Stomach (tissue), 4 donors: ENCODE data around the gene TMC2.
"Not testable (repeated sequence)": the region's sequence is repeated elsewhere in the genome, so short reads cannot be mapped to it uniquely, and the experiment has no call there.

Experiments
- EP300 ChIP-seq: sonication (generic); formaldehyde crosslinking; IDR thresholded peaks from one replicate; pipeline ENCODE4 v1.6.1; 2017; ENCODE audit warnings: antibody characterized with exemption
- POLR2A ChIP-seq, 4 donors: fragments of 450-650 bp; IDR thresholded peaks; one replicate each; pipeline ENCODE4 v1.6.1; 2016; ENCODE audit warnings: antibody characterized with exemption in 4 of 4, control low read depth in 2 of 4, mild to moderate bottlenecking in 1 of 4, moderate library complexity in 1 of 4
- POLR2AphosphoS5 ChIP-seq, 3 donors: sonication (generic); formaldehyde crosslinking; IDR thresholded peaks; one replicate each; pipeline ENCODE4 v1.6.1; 2016; ENCODE audit warnings: antibody characterized with exemption in 3 of 3
- TF ChIP-seq, protein P1 (sequence below), 7 experiments: fragments of 450-650 bp in 4 of 7; fragments of 200-600 bp in 3 of 7; sonication (generic) in 3 of 7; IDR thresholded peaks; one replicate each; pipeline ENCODE4 v1.5.1; 2016 to 2019; ENCODE audit warnings: antibody characterized with exemption in 7 of 7, control low read depth in 2 of 7, mild to moderate bottlenecking in 1 of 7

DNA sequence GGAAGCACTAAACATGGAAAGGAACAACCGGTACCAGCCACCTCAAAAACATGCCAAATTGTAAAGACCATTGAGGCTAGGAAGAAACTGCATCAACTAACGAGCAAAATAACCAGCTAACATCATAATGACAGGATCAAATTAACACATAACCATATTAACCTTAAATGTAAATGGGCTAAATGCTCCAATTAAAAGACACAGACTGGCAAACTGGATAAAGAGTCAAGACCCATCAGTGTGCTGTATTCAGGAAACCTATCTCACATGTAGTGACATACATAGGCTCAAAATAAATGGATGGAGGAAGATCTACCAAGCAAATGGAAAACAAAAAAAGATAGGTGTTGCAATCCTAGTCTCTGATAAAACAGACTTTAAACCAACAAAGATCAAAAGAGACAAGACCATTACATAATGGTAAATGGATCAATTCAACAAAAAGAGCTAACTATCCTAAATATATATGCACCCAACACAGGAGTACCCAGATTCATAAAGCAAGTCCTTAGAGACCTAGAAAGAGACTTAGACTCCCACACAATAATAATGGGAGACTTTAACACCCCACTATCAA is 33.5 kb upstream of the TMC2 start:
- TF ChIP-seq, protein P1, sequence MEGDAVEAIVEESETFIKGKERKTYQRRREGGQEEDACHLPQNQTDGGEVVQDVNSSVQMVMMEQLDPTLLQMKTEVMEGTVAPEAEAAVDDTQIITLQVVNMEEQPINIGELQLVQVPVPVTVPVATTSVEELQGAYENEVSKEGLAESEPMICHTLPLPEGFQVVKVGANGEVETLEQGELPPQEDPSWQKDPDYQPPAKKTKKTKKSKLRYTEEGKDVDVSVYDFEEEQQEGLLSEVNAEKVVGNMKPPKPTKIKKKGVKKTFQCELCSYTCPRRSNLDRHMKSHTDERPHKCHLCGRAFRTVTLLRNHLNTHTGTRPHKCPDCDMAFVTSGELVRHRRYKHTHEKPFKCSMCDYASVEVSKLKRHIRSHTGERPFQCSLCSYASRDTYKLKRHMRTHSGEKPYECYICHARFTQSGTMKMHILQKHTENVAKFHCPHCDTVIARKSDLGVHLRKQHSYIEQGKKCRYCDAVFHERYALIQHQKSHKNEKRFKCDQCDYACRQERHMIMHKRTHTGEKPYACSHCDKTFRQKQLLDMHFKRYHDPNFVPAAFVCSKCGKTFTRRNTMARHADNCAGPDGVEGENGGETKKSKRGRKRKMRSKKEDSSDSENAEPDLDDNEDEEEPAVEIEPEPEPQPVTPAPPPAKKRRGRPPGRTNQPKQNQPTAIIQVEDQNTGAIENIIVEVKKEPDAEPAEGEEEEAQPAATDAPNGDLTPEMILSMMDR (IDR thresholded peaks at IDR 0.05): not testable (repeated sequence)
- TF ChIP-seq POLR2A (IDR thresholded peaks at IDR 0.05); POLR2AphosphoS5 (IDR thresholded peaks at IDR 0.05); EP300: not testable (repeated sequence)
